CD14-positive monocyte (primary cell): Measurements from ENCODE around the gene MLIP. TPM values are rescaled to one million over a fixed set of nuclear protein-coding genes. Genes with fewer than 3 reads are reported as not detected.

Source experiments
- DNase-seq, 3 donors: peaks; one replicate each; pipeline ENCODE4 v3.0.0-alpha.2; 2011 to 2022
- H2AFZ ChIP-seq: 2 replicates; pipeline ENCODE4 v1.6.0; 2012; ENCODE audit warnings: mild to moderate bottlenecking, low read depth, low read length, inconsistent platforms; ENCODE audit not compliant: insufficient read depth, poor library complexity, severe bottlenecking
- H3K27ac ChIP-seq, 2 donors: 1 replicate in 1 of 2; 2 replicates in 1 of 2; pipeline ENCODE4 v1.5.1; 2012 to 2013; ENCODE audit warnings: low read length in 2 of 2, control low read depth in 1 of 2, inconsistent platforms in 1 of 2, low read depth in 1 of 2, mild to moderate bottlenecking in 1 of 2
- H3K27me3 ChIP-seq, 2 donors: one replicate each; pipeline versions ENCODE4 v1.6.0 to v1.6.1; 2011 to 2013; ENCODE audit warnings: low read length in 2 of 2; ENCODE audit not compliant: control insufficient read depth in 2 of 2, insufficient read depth in 2 of 2
- H3K36me3 ChIP-seq, 2 donors: replicated peaks in 1 of 2; 1 replicate in 1 of 2; 2 replicates in 1 of 2; pipeline versions ENCODE4 v1.5.1 to v1.6.1; 2012 to 2013; ENCODE audit warnings: low read length in 2 of 2, control low read depth in 1 of 2, inconsistent platforms in 1 of 2, mild to moderate bottlenecking in 1 of 2; ENCODE audit not compliant: insufficient read depth in 2 of 2, control insufficient read depth in 1 of 2
- H3K4me1 ChIP-seq, 2 donors: 1 replicate in 1 of 2; 2 replicates in 1 of 2; pipeline versions ENCODE4 v1.5.1 to v1.6.1; 2012 to 2013; ENCODE audit warnings: low read length in 2 of 2, control low read depth in 1 of 2, inconsistent platforms in 1 of 2, mild to moderate bottlenecking in 1 of 2, moderate library complexity in 1 of 2; ENCODE audit not compliant: insufficient read depth in 2 of 2, control insufficient read depth in 1 of 2
- H3K4me2 ChIP-seq: replicated peaks from 2 replicates; pipeline ENCODE3; 2012; ENCODE audit warnings: low read length, moderate library complexity, mild to moderate bottlenecking; ENCODE audit not compliant: poor library complexity, severe bottlenecking; ENCODE audit errors: extremely low read depth
- H3K4me3 ChIP-seq, 3 experiments: fragments of 200-600 bp in 1 of 3; sonication (generic) in 1 of 3; replicated peaks in 1 of 3; 1 replicate in 2 of 3; 2 replicates in 1 of 3; pipeline ENCODE4 v1.5.1; 2011 to 2013; ENCODE audit warnings: low read length in 3 of 3, mild to moderate bottlenecking in 3 of 3, control low read depth in 2 of 3, low read depth in 2 of 3, inconsistent platforms in 1 of 3, moderate library complexity in 1 of 3
- H3K79me2 ChIP-seq: 2 replicates; pipeline ENCODE4 v1.6.0; 2012; ENCODE audit warnings: mild to moderate bottlenecking, control low read depth, inconsistent platforms, low read length, moderate library complexity; ENCODE audit not compliant: insufficient read depth
- H3K9ac ChIP-seq: 2 replicates; pipeline ENCODE4 v1.6.0; 2017; ENCODE audit warnings: low read length, mild to moderate bottlenecking; ENCODE audit not compliant: insufficient read depth, poor library complexity, severe bottlenecking
- H3K9me3 ChIP-seq, 2 donors: replicated peaks in 1 of 2; 1 replicate in 1 of 2; 2 replicates in 1 of 2; pipeline versions ENCODE4 v1.5.1 to v1.6.1; 2012 to 2013; ENCODE audit warnings: low read length in 2 of 2, control low read depth in 1 of 2; ENCODE audit not compliant: control insufficient read depth in 1 of 2, insufficient read depth in 1 of 2
- H4K20me1 ChIP-seq: 2 replicates; pipeline ENCODE4 v1.6.0; 2012; ENCODE audit warnings: mild to moderate bottlenecking, low read length, control low read depth, moderate library complexity; ENCODE audit not compliant: insufficient read depth
- H3K27ac Mint-ChIP-seq, 7 donors: one replicate each; pipeline ENCODE4 v1.8.0; 2020; ENCODE audit warnings: mild to moderate bottlenecking in 7 of 7, mixed read lengths in 7 of 7, moderate library complexity in 6 of 7, inconsistent platforms in 2 of 7
- H3K27me3 Mint-ChIP-seq, 3 donors: one replicate each; pipeline ENCODE4 v1.8.0; 2021 to 2022; ENCODE audit warnings: low read depth in 3 of 3, mild to moderate bottlenecking in 3 of 3, mixed read lengths in 3 of 3, moderate library complexity in 3 of 3, inconsistent platforms in 1 of 3
- H3K36me3 Mint-ChIP-seq, 2 donors: one replicate each; pipeline ENCODE4 v1.8.0; 2020; ENCODE audit warnings: mixed read lengths in 2 of 2, inconsistent platforms in 1 of 2, mild to moderate bottlenecking in 1 of 2
- H3K4me1 Mint-ChIP-seq: one replicate; pipeline ENCODE4 v1.8.0; 2020; ENCODE audit warnings: mild to moderate bottlenecking, mixed read lengths
- H3K4me3 Mint-ChIP-seq, 2 donors: one replicate each; pipeline ENCODE4 v1.8.0; 2020; ENCODE audit warnings: mild to moderate bottlenecking in 2 of 2, mixed read lengths in 2 of 2, moderate library complexity in 1 of 2
- H3K9me3 Mint-ChIP-seq, 7 donors: one replicate each; pipeline ENCODE4 v1.8.0; 2020 to 2022; ENCODE audit warnings: mixed read lengths in 7 of 7, mild to moderate bottlenecking in 6 of 7, moderate library complexity in 6 of 7, inconsistent platforms in 2 of 7
- WGBS: methylation state at CpG from one replicate; pipeline ENCODE4 v1.1.5; 2013; ENCODE audit warnings: missing lambda C conversion rate; ENCODE audit not compliant: insufficient coverage; 5-methylcytosine and 5-hydroxymethylcytosine counted together
- intact Hi-C, 2 donors: fragments of 100-400 bp; cut with micrococcal nuclease; formaldehyde crosslinking; loops; one replicate each; pipeline versions ENCODE4 v1.15.0 to v1.15.1; 2023
- polyA plus RNA-seq, 3 donors: library from polyadenylated mRNA; depleted of rRNA in 1 of 3; unstranded in 2 of 3; stranded (reverse) in 1 of 3; fragments of 300-500 nt in 2 of 3; fragments of >200 nt in 1 of 3; fragmentation: Illumina TruSeq in 2 of 3; gene quantifications; 1 replicate in 2 of 3; 2 replicates in 1 of 3; pipeline ENCODE4 v1.2.3, GENCODE V29; 2012 to 2021
- TF ChIP-seq, protein P1 (sequence below): fragments of 200-600 bp; IDR thresholded peaks from one replicate; pipeline ENCODE4 v1.8.0; 2022; ENCODE audit warnings: antibody characterized with exemption, mild to moderate bottlenecking

Gene MLIP
- polyA plus RNA-seq, 3 donors, result not detected

DNA sequence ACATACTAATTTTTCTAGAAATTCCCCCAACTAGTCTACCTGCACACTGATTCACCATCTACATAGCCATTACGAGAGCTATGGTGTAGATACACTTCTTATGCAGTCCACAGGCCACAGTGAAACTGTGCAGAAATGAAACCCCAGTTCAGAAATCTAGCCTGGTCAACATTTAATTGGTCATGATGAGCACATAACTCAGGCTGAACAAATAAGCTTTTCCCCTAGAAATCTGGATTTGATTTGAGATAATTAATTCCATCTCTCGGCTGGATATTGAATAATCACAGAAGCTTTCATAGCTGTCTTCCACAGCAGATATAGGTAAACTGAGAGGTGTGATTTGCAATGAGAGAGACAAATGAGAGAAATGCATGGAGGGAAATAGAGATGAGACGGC, 174.4 kb downstream of the MLIP start:
- no peaks in the 10 kb centered on the region for H3K4me1 Mint-ChIP-seq
- Histone ChIP-seq H3K79me2 (no peaks in the 10 kb centered on the region), H3K4me1 (no peaks in the 10 kb centered on the region), H3K27ac (no peak overlapping the region), H4K20me1 (no peaks in the 10 kb centered on the region), H2AFZ (no peak overlapping the region), H3K9me3 (no peaks in the 10 kb centered on the region), H3K4me2 (no peak overlapping the region), H3K4me3 (no peak overlapping the region), H3K36me3 (no peaks in the 10 kb centered on the region), H3K27me3 (no peaks in the 10 kb centered on the region), H3K9ac (no peak overlapping the region)
- H3K27ac Mint-ChIP-seq, result no peak overlapping the region
- TF ChIP-seq, protein P1, sequence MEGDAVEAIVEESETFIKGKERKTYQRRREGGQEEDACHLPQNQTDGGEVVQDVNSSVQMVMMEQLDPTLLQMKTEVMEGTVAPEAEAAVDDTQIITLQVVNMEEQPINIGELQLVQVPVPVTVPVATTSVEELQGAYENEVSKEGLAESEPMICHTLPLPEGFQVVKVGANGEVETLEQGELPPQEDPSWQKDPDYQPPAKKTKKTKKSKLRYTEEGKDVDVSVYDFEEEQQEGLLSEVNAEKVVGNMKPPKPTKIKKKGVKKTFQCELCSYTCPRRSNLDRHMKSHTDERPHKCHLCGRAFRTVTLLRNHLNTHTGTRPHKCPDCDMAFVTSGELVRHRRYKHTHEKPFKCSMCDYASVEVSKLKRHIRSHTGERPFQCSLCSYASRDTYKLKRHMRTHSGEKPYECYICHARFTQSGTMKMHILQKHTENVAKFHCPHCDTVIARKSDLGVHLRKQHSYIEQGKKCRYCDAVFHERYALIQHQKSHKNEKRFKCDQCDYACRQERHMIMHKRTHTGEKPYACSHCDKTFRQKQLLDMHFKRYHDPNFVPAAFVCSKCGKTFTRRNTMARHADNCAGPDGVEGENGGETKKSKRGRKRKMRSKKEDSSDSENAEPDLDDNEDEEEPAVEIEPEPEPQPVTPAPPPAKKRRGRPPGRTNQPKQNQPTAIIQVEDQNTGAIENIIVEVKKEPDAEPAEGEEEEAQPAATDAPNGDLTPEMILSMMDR, result no peak
- H3K27me3 Mint-ChIP-seq, result no peaks in the 10 kb centered on the region
- DNase-seq, result no peak
- intact Hi-C loops, result no loop called here
- H3K36me3 Mint-ChIP-seq, result no peaks in the 10 kb centered on the region
- H3K4me3 Mint-ChIP-seq, result no peak overlapping the region
- peaks cover 0 to 1% (median 0%) of the 10 kb centered on the region in 7 donors for H3K9me3 Mint-ChIP-seq
- no CpG with 5 or more reads among the region's 3 CpGs for WGBS

DNA sequence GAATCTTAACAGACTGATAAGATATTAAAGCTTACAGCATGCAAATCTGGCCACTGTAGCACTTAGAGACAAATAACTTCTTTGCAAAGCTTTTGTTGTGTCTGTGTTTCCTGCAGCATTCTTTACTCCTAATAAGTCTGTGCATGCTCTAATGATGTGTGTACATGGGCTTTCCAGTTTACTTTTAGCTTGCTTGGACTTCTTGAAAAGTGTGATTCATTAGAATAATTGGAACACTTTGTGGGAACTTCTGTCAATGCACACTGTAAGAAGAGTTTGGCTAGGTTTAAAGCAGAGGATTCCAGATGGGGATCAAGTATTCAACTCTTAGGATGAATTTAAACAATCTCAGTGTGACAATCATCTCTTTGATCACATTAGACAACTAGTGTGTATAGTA, 174.9 kb downstream of the MLIP start:
- Histone ChIP-seq H3K9me3 (no peaks in the 10 kb centered on the region), H3K27me3 (no peaks in the 10 kb centered on the region), H3K4me3 (no peak overlapping the region), H3K4me1 (no peaks in the 10 kb centered on the region), H2AFZ (no peak overlapping the region), H3K4me2 (no peak overlapping the region), H3K36me3 (no peaks in the 10 kb centered on the region), H3K9ac (no peak overlapping the region), H3K27ac (no peak overlapping the region), H4K20me1 (no peaks in the 10 kb centered on the region), H3K79me2 (no peaks in the 10 kb centered on the region)
- H3K9me3 Mint-ChIP-seq, result no peaks in the 10 kb centered on the region
- no peaks in the 10 kb centered on the region for H3K36me3 Mint-ChIP-seq
- intact Hi-C loops, result no loop called here
- TF ChIP-seq, protein P1, result no peak
- H3K4me1 Mint-ChIP-seq, result no peaks in the 10 kb centered on the region
- no peak overlapping the region for H3K27ac Mint-ChIP-seq
- no peak overlapping the region for H3K4me3 Mint-ChIP-seq
- DNase-seq, result no peak
- no peaks in the 10 kb centered on the region for H3K27me3 Mint-ChIP-seq
